HCT116 (cell line): ENCODE measurements around the gene EFR3B. TPM values are rescaled to one million over a fixed set of nuclear protein-coding genes. Genes with fewer than 3 reads are reported as not detected.
"Not testable (repeated sequence)": the region's sequence is repeated elsewhere in the genome, so short reads cannot be mapped to it uniquely, and the experiment has no call there.

Source experiments
- ATAC-seq: fragments of 200-7000 bp; cut with Tn5 transposase; 2 replicates; pipeline ENCODE4 v1.9.1; 2020; ENCODE audit warnings: mild to moderate bottlenecking, moderate library complexity
- BruUV-seq: library from RNA; stranded (reverse); fragments of 400-500 nt; replicated peaks from 2 replicates; lab custom pipeline; 2021; lab: Mats Ljungman, UMichigan
- CTCF ChIA-PET: fragments of 300-600 bp; sonication (Branson Sonifier 250); formaldehyde crosslinking; loops from one replicate; lab custom pipeline; 2021; ENCODE audit warnings: antibody characterized with exemption; lab: Charles Lee
- POLR2A ChIA-PET: fragments of 300-600, 350-600 bp; sonication (Branson Sonifier 250); formaldehyde crosslinking; loops from one replicate; lab custom pipeline; 2021; ENCODE audit warnings: antibody characterized with exemption; lab: Charles Lee
- RAD21 ChIA-PET, 2 experiments: fragments of 300-600 bp; sonication (Branson Sonifier 250); formaldehyde crosslinking; loops; one replicate each; lab custom pipeline; 2023; ENCODE audit warnings: low total read pairs in 2 of 2; ENCODE audit not compliant: uncharacterized antibody in 2 of 2, unreplicated experiment in 2 of 2, low non-redundant PET in 1 of 2; lab: Charles Lee
- DNase-seq: peaks from one replicate; pipeline ENCODE4 v3.0.0-alpha.2; 2010; ENCODE audit warnings: low read depth, low spot score
- H2AFZ ChIP-seq: fragments of 200-600 bp; shearing (Covaris generic), sonication (generic); 2 replicates; pipeline ENCODE4 v1.6.1; 2017; ENCODE audit warnings: low read depth, mixed run types, mixed read lengths, antibody characterized with exemption, low read length; ENCODE audit not compliant: poor library complexity, severe bottlenecking
- H3K27ac ChIP-seq: 2 replicates; pipeline ENCODE4 v1.5.1; 2012; ENCODE audit warnings: low read depth, low read length
- H3K27me3 ChIP-seq: fragments of 200-600 bp; sonication (generic); 2 replicates; pipeline ENCODE4 v1.6.1; 2016; ENCODE audit warnings: mixed run types, low read length, mixed read lengths; ENCODE audit not compliant: insufficient read depth
- H3K36me3 ChIP-seq, 2 experiments: fragments of 200-500 bp in 1 of 2; fragments of 200-600 bp in 1 of 2; sonication (Bioruptor generic) in 1 of 2; sonication (generic) in 1 of 2; 2 replicates each; pipeline versions ENCODE4 v1.5.1 to v1.6.1; 2014 to 2016; ENCODE audit warnings: low read length in 2 of 2, inconsistent platforms in 1 of 2, mixed read lengths in 1 of 2, mixed run types in 1 of 2; ENCODE audit not compliant: insufficient read depth in 2 of 2, control insufficient read depth in 1 of 2
- H3K4me1 ChIP-seq, 2 experiments: fragments of 200-600 bp in 1 of 2; sonication (generic) in 1 of 2; 2 replicates each; pipeline versions ENCODE4 v1.5.1 to v1.6.1; 2012 to 2017; ENCODE audit warnings: low read length in 2 of 2, inconsistent platforms in 1 of 2, mild to moderate bottlenecking in 1 of 2, mixed read lengths in 1 of 2, mixed run types in 1 of 2, moderate library complexity in 1 of 2; ENCODE audit not compliant: insufficient read depth in 2 of 2, control insufficient read depth in 1 of 2
- H3K4me2 ChIP-seq: fragments of 200-600 bp; sonication (generic); 2 replicates; pipeline ENCODE4 v1.6.1; 2017; ENCODE audit warnings: mixed run types, low read length, mixed read lengths
- H3K4me3 ChIP-seq, 2 experiments: fragments of 200-600 bp in 1 of 2; sonication (generic) in 1 of 2; replicated peaks in 1 of 2; 2 replicates each; pipeline ENCODE4 v1.5.1; 2011 to 2016; ENCODE audit warnings: low read length in 2 of 2, control low read depth in 1 of 2, low read depth in 1 of 2, mild to moderate bottlenecking in 1 of 2, mixed read lengths in 1 of 2, mixed run types in 1 of 2
- H3K79me2 ChIP-seq: fragments of 200-600 bp; sonication (generic); 2 replicates; pipeline ENCODE4 v1.6.1; 2017; ENCODE audit warnings: mild to moderate bottlenecking, mixed run types, low read length, moderate library complexity, mixed read lengths; ENCODE audit not compliant: insufficient read depth
- H3K9ac ChIP-seq: fragments of 200-600 bp; sonication (generic); 2 replicates; pipeline ENCODE4 v1.6.1; 2016; ENCODE audit warnings: low read length, mixed read lengths
- H3K9me2 ChIP-seq: fragments of 200-600 bp; sonication (generic), shearing (Covaris generic); 2 replicates; pipeline ENCODE4 v1.6.1; 2017; ENCODE audit warnings: mixed run types, mild to moderate bottlenecking, moderate library complexity; ENCODE audit not compliant: insufficient read depth
- H3K9me3 ChIP-seq, 2 experiments: fragments of 200-500 bp in 1 of 2; fragments of 200-600 bp in 1 of 2; sonication (Bioruptor generic) in 1 of 2; sonication (generic) in 1 of 2; 2 replicates each; pipeline ENCODE4 v1.6.1; 2014 to 2017; ENCODE audit warnings: low read length in 2 of 2, mixed read lengths in 2 of 2, inconsistent platforms in 1 of 2, low read depth in 1 of 2, mild to moderate bottlenecking in 1 of 2, mixed run types in 1 of 2, moderate library complexity in 1 of 2; ENCODE audit not compliant: control insufficient read depth in 1 of 2, insufficient read depth in 1 of 2
- H4K20me1 ChIP-seq: fragments of 200-600 bp; sonication (generic), shearing (Covaris generic); 2 replicates; pipeline ENCODE4 v1.6.1; 2017; ENCODE audit warnings: mixed run types, mild to moderate bottlenecking, moderate library complexity; ENCODE audit not compliant: insufficient read depth
- CBX3 ChIP-seq: IDR thresholded peaks from 2 replicates; pipeline ENCODE4 v1.6.1; 2012; ENCODE audit warnings: low read depth
- CEBPB ChIP-seq: IDR thresholded peaks from 2 replicates; pipeline ENCODE4 v1.6.1; 2012; ENCODE audit warnings: low read depth
- EGR1 ChIP-seq: IDR thresholded peaks from 2 replicates; pipeline ENCODE4 v1.6.1; 2012; ENCODE audit warnings: low read depth
- ELF1 ChIP-seq: IDR thresholded peaks from 2 replicates; pipeline ENCODE4 v1.6.1; 2012; ENCODE audit warnings: low read depth, borderline replicate concordance
- EZH2 ChIP-seq: fragments of 200-600 bp; sonication (generic); IDR thresholded peaks from 2 replicates; pipeline ENCODE4 v1.6.1; 2017; ENCODE audit warnings: antibody characterized with exemption, mixed run types
- POLR2AphosphoS5 ChIP-seq: IDR thresholded peaks from 2 replicates; pipeline ENCODE4 v1.6.1; 2011; ENCODE audit warnings: mild to moderate bottlenecking, low read depth, low read length, moderate library complexity
- REST ChIP-seq: IDR thresholded peaks from 2 replicates; pipeline ENCODE4 v1.6.1; 2012; ENCODE audit warnings: low read depth
- SIN3A ChIP-seq: IDR thresholded peaks from 2 replicates; pipeline ENCODE4 v1.6.1; 2012; ENCODE audit warnings: low read depth
- SP1 ChIP-seq: IDR thresholded peaks from 2 replicates; pipeline ENCODE4 v1.6.1; 2012; ENCODE audit warnings: low read depth
- SRF ChIP-seq: IDR thresholded peaks from 2 replicates; pipeline ENCODE4 v1.6.1; 2012; ENCODE audit warnings: low read depth
- TCF7L2 ChIP-seq: IDR thresholded peaks from 2 replicates; pipeline ENCODE4 v1.7.0; 2011; ENCODE audit warnings: borderline replicate concordance, inconsistent platforms; ENCODE audit not compliant: insufficient read depth, insufficient read length; ENCODE audit errors: extremely low read depth
- YY1 ChIP-seq: IDR thresholded peaks from 2 replicates; pipeline ENCODE4 v1.6.1; 2011; ENCODE audit warnings: low read length, low read depth, moderate library complexity, mild to moderate bottlenecking; ENCODE audit not compliant: insufficient replicate concordance; ENCODE audit errors: extremely low read depth
- intact Hi-C: fragments of 100-400 bp; cut with micrococcal nuclease; formaldehyde crosslinking; loops from 2 replicates; pipeline ENCODE4 v1.10.0; 2022
- total RNA-seq: library from RNA; stranded (reverse); gene quantifications from one replicate; pipeline ENCODE4 v1.2.1, GENCODE V29; 2021; ENCODE audit not compliant: unreplicated experiment
- TF ChIP-seq, protein P1 (sequence below): IDR thresholded peaks from 2 replicates; pipeline ENCODE4 v1.6.1; 2012

EFR3B gene
- total RNA-seq, 1 experiment from 2014 or later: 0.96 TPM

- no peak for TF ChIP-seq REST
- no peak for TF ChIP-seq POLR2AphosphoS5
- TF ChIP-seq EGR1: no peak
- TF ChIP-seq CEBPB: no peak
- TF ChIP-seq EZH2: no peak
- no peak for TF ChIP-seq TCF7L2
- no peak for TF ChIP-seq SRF
- TF ChIP-seq, protein P1, sequence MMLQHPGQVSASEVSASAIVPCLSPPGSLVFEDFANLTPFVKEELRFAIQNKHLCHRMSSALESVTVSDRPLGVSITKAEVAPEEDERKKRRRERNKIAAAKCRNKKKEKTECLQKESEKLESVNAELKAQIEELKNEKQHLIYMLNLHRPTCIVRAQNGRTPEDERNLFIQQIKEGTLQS: no peak
- no peak for TF ChIP-seq ELF1
Measured at GRCh38 chr2:25002066-25002465, 39.8 kb upstream of the EFR3B start (continued).

GRCh38 chr2:25009954-25010353, 31.9 kb upstream of the EFR3B start:
- ATAC-seq: no peak
- H3K4me1 ChIP-seq: peaks cover 0 to 5% of the 10 kb centered on the region in 2 experiments; a peak in 1 of 4 replicates
- no peak for DNase-seq
- H3K4me2 ChIP-seq: no peak overlapping the region
- H3K79me2 ChIP-seq: no peaks in the 10 kb centered on the region
- no TSS peak for BruUV-seq
- TF ChIP-seq CBX3 (no peak), SIN3A (no peak), ELF1 (no peak), YY1 (no peak), SP1 (no peak), POLR2AphosphoS5 (no peak)
- TF ChIP-seq, all 23 proteins: peak for 0
- Histone ChIP-seq H3K9me3 (no peaks in the 10 kb centered on the region), H3K27ac (no peak overlapping the region), H3K36me3 (no peaks in the 10 kb centered on the region), H3K9me2 (no peaks in the 10 kb centered on the region), H3K4me3 (no peak overlapping the region), H3K9ac (no peak overlapping the region), H2AFZ (no peak overlapping the region), H3K27me3 (no peaks in the 10 kb centered on the region), H4K20me1 (no peaks in the 10 kb centered on the region)
- intact Hi-C loops: no loop called here
- POLR2A ChIA-PET: no interaction called here
- CTCF ChIA-PET: interaction anchor here (1.1 kb wide), 1 partner anchor 35 kb away, joined by 6 read pairs; no protein-coding TSS in a partner anchor
- RAD21 ChIA-PET: no interaction called here

DNA sequence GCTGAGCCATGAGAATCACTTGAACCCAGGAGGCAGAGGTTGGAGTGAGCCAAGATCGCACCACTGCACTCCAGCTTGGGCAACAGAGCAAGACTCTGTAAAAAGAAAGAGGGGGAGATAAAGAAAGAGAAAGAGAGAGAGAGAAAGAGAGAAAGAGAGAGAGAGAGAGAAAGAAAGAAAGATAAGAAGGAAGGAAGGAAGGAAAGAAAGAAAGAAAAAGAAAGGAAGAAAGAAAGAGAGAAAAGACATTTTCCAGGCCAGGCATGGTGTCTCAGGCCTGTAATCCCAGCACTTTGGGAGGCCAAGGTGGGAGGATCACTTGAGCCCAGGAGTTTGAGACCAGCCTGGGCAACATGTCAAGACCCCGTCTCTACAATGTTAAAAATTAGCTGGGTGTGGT, 30.5 kb upstream of the EFR3B start:
- H2AFZ ChIP-seq, DNase-seq, H3K4me2 ChIP-seq, H3K27ac ChIP-seq, POLR2A ChIA-PET, H3K4me3 ChIP-seq, H3K9ac ChIP-seq, H3K27me3 ChIP-seq, H3K36me3 ChIP-seq, intact Hi-C loops, H4K20me1 ChIP-seq, RAD21 ChIA-PET, H3K9me3 ChIP-seq, BruUV-seq, ATAC-seq, H3K79me2 ChIP-seq, H3K4me1 ChIP-seq, CTCF ChIA-PET, H3K9me2 ChIP-seq: not testable (repeated sequence)
